SU-DHL-6 (cell line): Measurements from ENCODE around the gene WASL.
"Not testable (repeated sequence)": the region's sequence is repeated elsewhere in the genome, so short reads cannot be mapped to it uniquely, and the experiment has no call there.

Source experiments
- H2AFZ ChIP-seq: fragments of 200-600 bp; sonication (generic); 2 replicates; pipeline ENCODE4 v1.6.1; 2014; ENCODE audit warnings: low read depth, mild to moderate bottlenecking, moderate library complexity, mixed read lengths, antibody characterized with exemption, low read length; ENCODE audit not compliant: severe bottlenecking
- H3F3A ChIP-seq: fragments of 200-600 bp; shearing (Covaris generic); 2 replicates; pipeline ENCODE4 v1.6.0; 2016; ENCODE audit warnings: antibody characterized with exemption, mild to moderate bottlenecking; ENCODE audit not compliant: insufficient read depth
- H3K27ac ChIP-seq: fragments of 200-600 bp; sonication (generic); 2 replicates; pipeline ENCODE4 v1.5.1; 2016; ENCODE audit warnings: low read depth, mild to moderate bottlenecking, low read length, moderate library complexity, mixed read lengths
- H3K27me3 ChIP-seq: fragments of 200-600 bp; sonication (generic), shearing (Covaris generic); 2 replicates; pipeline ENCODE4 v1.6.0; 2014; ENCODE audit warnings: mild to moderate bottlenecking, low read length
- H3K36me3 ChIP-seq: fragments of 200-600 bp; sonication (generic); 2 replicates; pipeline ENCODE4 v1.6.1; 2014; ENCODE audit warnings: mild to moderate bottlenecking, low read length, mixed read lengths
- H3K4me2 ChIP-seq: fragments of 300-600, 200-600 bp; shearing (Covaris generic), sonication (generic); 2 replicates; pipeline ENCODE4 v1.6.0; 2014; ENCODE audit warnings: low read length, low read depth, mild to moderate bottlenecking; ENCODE audit not compliant: poor library complexity, severe bottlenecking
- H3K4me3 ChIP-seq: fragments of 200-600 bp; sonication (generic); 2 replicates; pipeline ENCODE4 v1.5.1; 2014; ENCODE audit warnings: antibody characterized with exemption, low read length, mild to moderate bottlenecking, mixed read lengths; ENCODE audit not compliant: insufficient read depth, poor library complexity, severe bottlenecking
- H3K79me2 ChIP-seq: fragments of 200-600 bp; sonication (generic); 2 replicates; pipeline ENCODE4 v1.6.1; 2014; ENCODE audit warnings: mild to moderate bottlenecking, low read length, moderate library complexity; ENCODE audit not compliant: insufficient read depth
- H3K9ac ChIP-seq: fragments of 200-600 bp; sonication (generic); 2 replicates; pipeline ENCODE4 v1.7.0; 2014; ENCODE audit warnings: mild to moderate bottlenecking, low read length
- H3K9me2 ChIP-seq: fragments of 200-600 bp; sonication (generic); replicated peaks from 2 replicates; pipeline ENCODE4 v1.6.1; 2014; ENCODE audit warnings: low read length; ENCODE audit not compliant: insufficient read depth
- H3K9me3 ChIP-seq: fragments of 200-600 bp; sonication (generic); 2 replicates; pipeline ENCODE4 v1.6.1; 2014; ENCODE audit warnings: low read length, mixed read lengths; ENCODE audit not compliant: insufficient read depth
- H4K20me1 ChIP-seq: fragments of 200-600 bp; sonication (generic); 2 replicates; pipeline ENCODE4 v1.6.1; 2014; ENCODE audit warnings: low read depth, mild to moderate bottlenecking, antibody characterized with exemption, low read length, moderate library complexity, mixed read lengths
- EZH2phosphoT487 ChIP-seq: fragments of 200-600 bp; sonication (generic), shearing (Covaris generic); conservative IDR thresholded peaks from 2 replicates; pipeline ENCODE4 v1.6.1; 2018; ENCODE audit warnings: mild to moderate bottlenecking, antibody characterized with exemption, low read length, moderate library complexity, mixed read lengths
- TF ChIP-seq, protein P1 (sequence below): fragments of 200-600 bp; sonication (generic); IDR thresholded peaks from one replicate; pipeline ENCODE4 v1.5.1; 2017; ENCODE audit warnings: antibody characterized with exemption, mild to moderate bottlenecking, low read length, moderate library complexity; ENCODE audit not compliant: insufficient read depth, poor library complexity, severe bottlenecking

Gene WASL

DNA sequence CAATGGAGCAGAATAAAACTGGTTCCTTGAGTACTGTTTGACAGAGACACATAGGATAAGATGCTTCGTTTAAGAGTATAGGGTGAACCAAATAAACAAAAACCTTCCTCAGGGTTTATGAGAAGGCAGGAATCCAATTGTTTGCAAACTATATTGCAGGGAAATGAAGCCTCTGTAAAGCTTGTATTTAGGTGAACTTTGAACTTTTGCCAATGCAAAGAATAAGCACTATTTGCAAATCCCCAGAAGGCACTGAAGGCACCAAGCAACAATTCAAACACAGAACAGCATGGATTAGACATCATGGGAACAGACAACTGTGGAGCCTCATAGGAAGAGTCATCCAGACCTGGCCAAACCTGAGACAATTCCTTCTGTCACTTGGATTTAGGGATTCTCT, 47.1 kb upstream of the WASL start:
- H4K20me1 ChIP-seq = no peaks in the 10 kb centered on the region
- H3K27ac ChIP-seq = no peak overlapping the region
- H3F3A ChIP-seq = no peaks in the 10 kb centered on the region
- H3K4me3 ChIP-seq = no peak overlapping the region
- H3K36me3 ChIP-seq = no peaks in the 10 kb centered on the region
- H3K79me2 ChIP-seq = no peaks in the 10 kb centered on the region
- no peak overlapping the region for H3K4me2 ChIP-seq
- H2AFZ ChIP-seq = no peak overlapping the region
- TF ChIP-seq, protein P1, sequence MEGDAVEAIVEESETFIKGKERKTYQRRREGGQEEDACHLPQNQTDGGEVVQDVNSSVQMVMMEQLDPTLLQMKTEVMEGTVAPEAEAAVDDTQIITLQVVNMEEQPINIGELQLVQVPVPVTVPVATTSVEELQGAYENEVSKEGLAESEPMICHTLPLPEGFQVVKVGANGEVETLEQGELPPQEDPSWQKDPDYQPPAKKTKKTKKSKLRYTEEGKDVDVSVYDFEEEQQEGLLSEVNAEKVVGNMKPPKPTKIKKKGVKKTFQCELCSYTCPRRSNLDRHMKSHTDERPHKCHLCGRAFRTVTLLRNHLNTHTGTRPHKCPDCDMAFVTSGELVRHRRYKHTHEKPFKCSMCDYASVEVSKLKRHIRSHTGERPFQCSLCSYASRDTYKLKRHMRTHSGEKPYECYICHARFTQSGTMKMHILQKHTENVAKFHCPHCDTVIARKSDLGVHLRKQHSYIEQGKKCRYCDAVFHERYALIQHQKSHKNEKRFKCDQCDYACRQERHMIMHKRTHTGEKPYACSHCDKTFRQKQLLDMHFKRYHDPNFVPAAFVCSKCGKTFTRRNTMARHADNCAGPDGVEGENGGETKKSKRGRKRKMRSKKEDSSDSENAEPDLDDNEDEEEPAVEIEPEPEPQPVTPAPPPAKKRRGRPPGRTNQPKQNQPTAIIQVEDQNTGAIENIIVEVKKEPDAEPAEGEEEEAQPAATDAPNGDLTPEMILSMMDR = no peak
- TF ChIP-seq EZH2phosphoT487 = no peak
- H3K27me3 ChIP-seq = no peaks in the 10 kb centered on the region
- no peak overlapping the region for H3K9ac ChIP-seq
- H3K9me3 ChIP-seq = no peaks in the 10 kb centered on the region
- no peaks in the 10 kb centered on the region for H3K9me2 ChIP-seq

DNA sequence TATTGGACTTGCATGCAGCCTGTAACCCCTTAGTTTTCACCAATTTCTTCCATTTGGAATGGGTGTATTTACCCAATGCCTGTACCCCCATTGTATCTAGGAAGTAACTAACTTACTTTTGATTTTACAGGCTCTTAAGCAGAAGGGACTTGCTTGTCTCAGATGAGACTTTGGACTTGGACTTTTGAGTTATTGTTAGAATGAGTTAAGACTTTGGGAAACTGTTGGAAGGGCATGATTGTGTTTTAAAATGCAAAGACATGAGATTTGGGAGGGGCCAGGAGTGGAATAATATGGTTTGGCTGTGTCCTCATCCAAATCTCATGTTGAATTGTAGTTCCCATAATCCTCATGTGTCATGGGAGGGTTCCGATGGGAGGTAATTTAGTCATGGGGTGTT, 46.3 kb upstream of the WASL start:
- H3K27me3 ChIP-seq, H3K27ac ChIP-seq, H3K79me2 ChIP-seq, H3K9ac ChIP-seq, H3K4me3 ChIP-seq, H3K9me3 ChIP-seq, H4K20me1 ChIP-seq, H3K9me2 ChIP-seq, H3K36me3 ChIP-seq, H3F3A ChIP-seq, H3K4me2 ChIP-seq, H2AFZ ChIP-seq: not testable (repeated sequence)

DNA sequence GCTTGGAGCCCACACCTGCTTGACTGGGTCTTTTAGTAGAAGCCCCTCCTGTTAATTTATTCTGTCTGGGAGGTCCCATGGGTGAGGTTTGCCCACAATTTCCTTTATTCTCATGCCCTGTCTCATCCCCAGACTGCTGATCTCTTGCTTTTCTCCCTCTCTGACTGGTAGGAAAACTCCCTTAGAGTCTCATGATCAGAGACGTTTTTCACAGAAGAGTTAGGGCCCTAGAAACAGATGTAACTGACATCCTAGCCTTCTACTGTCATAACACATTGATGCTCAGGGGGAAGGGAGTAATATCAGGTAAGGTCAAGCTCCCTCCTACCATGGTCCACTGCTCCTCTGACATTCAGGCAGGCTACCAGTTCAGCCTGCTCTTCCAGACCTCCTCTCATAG, 43.7 kb upstream of the WASL start:
- Histone ChIP-seq H3K9ac (no peak overlapping the region), H3K36me3 (no peaks in the 10 kb centered on the region), H3K27me3 (no peaks in the 10 kb centered on the region), H3K4me3 (no peak overlapping the region), H3K9me3 (no peaks in the 10 kb centered on the region), H2AFZ (no peak overlapping the region), H3K79me2 (no peaks in the 10 kb centered on the region), H4K20me1 (no peaks in the 10 kb centered on the region), H3K4me2 (no peak overlapping the region), H3F3A (no peaks in the 10 kb centered on the region), H3K9me2 (no peaks in the 10 kb centered on the region), H3K27ac (no peak overlapping the region)
- TF ChIP-seq, protein P1 = no peak
- TF ChIP-seq EZH2phosphoT487 = no peak

- H3K27ac ChIP-seq = no peak overlapping the region
- no peaks in the 10 kb centered on the region for H3K36me3 ChIP-seq
- H3K9me2 ChIP-seq = no peaks in the 10 kb centered on the region
- no peak for TF ChIP-seq EZH2phosphoT487
- TF ChIP-seq, protein P1 = no peak
- no peak overlapping the region for H3K4me3 ChIP-seq
- H3K4me2 ChIP-seq = no peak overlapping the region
- no peaks in the 10 kb centered on the region for H3K79me2 ChIP-seq
- no peak overlapping the region for H3K9ac ChIP-seq
- no peaks in the 10 kb centered on the region for H3K27me3 ChIP-seq
- no peaks in the 10 kb centered on the region for H3F3A ChIP-seq
- no peaks in the 10 kb centered on the region for H3K9me3 ChIP-seq
- no peaks in the 10 kb centered on the region for H4K20me1 ChIP-seq
- no peak overlapping the region for H2AFZ ChIP-seq
Observed at GRCh38 chr7:123791001-123791400, 42.2 kb upstream of the WASL start.
